PC-9 (cell line): ENCODE results near the gene RPS17. TPM values are rescaled to one million over a fixed set of nuclear protein-coding genes. Genes with fewer than 3 reads are reported as not detected.

Source experiments
- BruUV-seq: library from RNA; stranded (reverse); fragments of 400-500 nt; replicated peaks from 2 replicates; lab custom pipeline; 2021; lab: Mats Ljungman, UMichigan
- CTCF ChIA-PET: fragments of 300-600 bp; sonication (Branson Sonifier 250); formaldehyde crosslinking; loops from one replicate; lab custom pipeline; 2022; ENCODE audit warnings: antibody characterized with exemption; lab: Charles Lee
- POLR2A ChIA-PET: fragments of 300-600 bp; sonication (Branson Sonifier 250); formaldehyde crosslinking; loops from one replicate; lab custom pipeline; 2022; ENCODE audit warnings: antibody characterized with exemption; ENCODE audit not compliant: unreplicated experiment; lab: Charles Lee
- DNase-seq, 2 experiments: peaks; one replicate each; pipeline versions ENCODE4 v3.0.0 to v3.0.0-alpha.2; 2015 to 2022; ENCODE audit warnings: mixed read lengths in 1 of 2
- H2AFZ ChIP-seq: fragments of 200-600 bp; sonication (generic); 2 replicates; pipeline ENCODE4 v1.8.1; 2017; ENCODE audit warnings: antibody characterized with exemption
- H3F3A ChIP-seq: fragments of 200-600 bp; sonication (generic); 2 replicates; pipeline ENCODE4 v1.8.1; 2017; ENCODE audit warnings: antibody characterized with exemption, mild to moderate bottlenecking, low read depth; ENCODE audit not compliant: insufficient read depth
- H3K27ac ChIP-seq: fragments of 200-600 bp; sonication (generic); 2 replicates; pipeline ENCODE4 v1.6.1; 2016; ENCODE audit warnings: mixed run types
- H3K27me3 ChIP-seq: fragments of 200-600 bp; sonication (generic); 2 replicates; pipeline ENCODE4 v1.6.1; 2016; ENCODE audit warnings: low read depth, mixed run types; ENCODE audit not compliant: insufficient read depth
- H3K36me3 ChIP-seq: fragments of 200-600 bp; sonication (generic); 2 replicates; pipeline ENCODE4 v1.6.1; 2016; ENCODE audit warnings: low read depth, mixed run types
- H3K4me1 ChIP-seq: fragments of 200-600 bp; sonication (generic); replicated peaks from 2 replicates; pipeline ENCODE4 v1.6.1; 2016; ENCODE audit warnings: mixed run types; ENCODE audit not compliant: insufficient read depth
- H3K4me2 ChIP-seq: fragments of 200-600 bp; sonication (generic); 2 replicates; pipeline ENCODE4 v1.6.1; 2017; ENCODE audit warnings: mixed run types
- H3K4me3 ChIP-seq: fragments of 200-600 bp; sonication (generic); 2 replicates; pipeline ENCODE4 v1.6.1; 2016; ENCODE audit warnings: mixed run types
- H3K79me2 ChIP-seq: fragments of 200-600 bp; sonication (generic); 2 replicates; pipeline ENCODE4 v1.6.1; 2017; ENCODE audit warnings: low read depth, mixed run types
- H3K9me2 ChIP-seq: fragments of 200-600 bp; sonication (generic); 2 replicates; pipeline ENCODE4 v1.8.1; 2017; ENCODE audit warnings: mild to moderate bottlenecking; ENCODE audit not compliant: insufficient read depth
- H3K9me3 ChIP-seq: fragments of 200-600 bp; sonication (generic); 2 replicates; pipeline ENCODE4 v1.8.1; 2016; ENCODE audit warnings: low read depth; ENCODE audit not compliant: insufficient read depth
- H4K20me1 ChIP-seq: fragments of 200-600 bp; sonication (generic); 2 replicates; pipeline ENCODE4 v1.8.1; 2017; ENCODE audit not compliant: insufficient read depth
- CTCF ChIP-seq: fragments of 200-600 bp; sonication (generic); conservative IDR thresholded peaks from 2 replicates; pipeline ENCODE4 v1.6.1; 2017; ENCODE audit warnings: mixed run types, antibody characterized with exemption, mild to moderate bottlenecking, moderate library complexity
- EZH2 ChIP-seq: fragments of 200-600 bp; sonication (generic); IDR thresholded peaks from 2 replicates; pipeline ENCODE4 v1.8.0; 2017; ENCODE audit warnings: antibody characterized with exemption, low read depth
- intact Hi-C: fragments of 100-400 bp; cut with micrococcal nuclease; formaldehyde crosslinking; loops from one replicate; pipeline ENCODE4 v1.10.0; 2022; ENCODE audit not compliant: unreplicated experiment
- total RNA-seq: library from RNA; stranded (reverse); gene quantifications from 2 replicates; pipeline ENCODE4 v1.2.3, GENCODE V29; 2021

Gene RPS17
- total RNA-seq, 1 experiment from 2014 or later = 1,891 TPM

GRCh38 chr15:82548700-82549099 lies 8.4 kb upstream of the RPS17 start:
- Histone ChIP-seq H3K27me3 (peaks cover 21% of the 10 kb centered on the region; the same call in 1 of the 2 replicates), H4K20me1 (no peaks in the 10 kb centered on the region), H3K9me2 (no peaks in the 10 kb centered on the region), H3K79me2 (no peaks in the 10 kb centered on the region), H3K36me3 (no peaks in the 10 kb centered on the region), H3K4me3 (no peak overlapping the region), H3K4me1 (no peaks in the 10 kb centered on the region), H3K4me2 (no peak overlapping the region), H3K9me3 (no peaks in the 10 kb centered on the region), H2AFZ (no peak overlapping the region), H3F3A (no peaks in the 10 kb centered on the region), H3K27ac (no peak overlapping the region)
- no TSS peak for BruUV-seq
- TF ChIP-seq EZH2 = no peak
- no peak for TF ChIP-seq CTCF
- DNase-seq = no peak
- CTCF ChIA-PET = no interaction called here
- POLR2A ChIA-PET = no interaction called here
- intact Hi-C loops = no loop called here

GRCh38 chr15:82545478-82545877 lies 5.2 kb upstream of the RPS17 start:
- BruUV-seq = no TSS peak
- Histone ChIP-seq H3K4me3 (no peak overlapping the region), H3K27me3 (peaks cover 9% of the 10 kb centered on the region; the same call in 1 of the 2 replicates), H3K4me1 (no peaks in the 10 kb centered on the region), H2AFZ (no peak overlapping the region), H3K27ac (no peak overlapping the region), H3K9me3 (no peaks in the 10 kb centered on the region), H3K79me2 (no peaks in the 10 kb centered on the region), H3F3A (no peaks in the 10 kb centered on the region), H4K20me1 (no peaks in the 10 kb centered on the region), H3K9me2 (no peaks in the 10 kb centered on the region), H3K4me2 (no peak overlapping the region), H3K36me3 (no peaks in the 10 kb centered on the region)
- intact Hi-C loops = no loop called here
- ChIA-PET POLR2A (no interaction called here), CTCF (no interaction called here)
- DNase-seq = no peak
- TF ChIP-seq CTCF (no peak), EZH2 (no peak)

- Histone ChIP-seq H4K20me1 (no peaks in the 10 kb centered on the region), H3K4me2 (no peak overlapping the region), H3K36me3 (no peaks in the 10 kb centered on the region), H3K4me3 (no peak overlapping the region), H3K27ac (no peak overlapping the region), H3K27me3 (peaks cover 4% of the 10 kb centered on the region; the same call in 1 of the 2 replicates), H3K4me1 (no peaks in the 10 kb centered on the region), H3F3A (no peaks in the 10 kb centered on the region), H3K9me2 (no peaks in the 10 kb centered on the region), H2AFZ (no peak overlapping the region), H3K9me3 (no peaks in the 10 kb centered on the region), H3K79me2 (peaks cover 3% of the 10 kb centered on the region)
- CTCF ChIA-PET = no interaction called here
- TF ChIP-seq CTCF = no peak
- no peak for TF ChIP-seq EZH2
- no peak for DNase-seq
- POLR2A ChIA-PET = no interaction called here
- intact Hi-C loops = no loop called here
- no TSS peak for BruUV-seq
These were observed 4.7 kb upstream of the RPS17 start for GRCh38 chr15:82545002-82545401.
